Calu3 (cell line): Measurements from ENCODE around the gene VRK1. TPM values are rescaled to one million over a fixed set of nuclear protein-coding genes. Genes with fewer than 3 reads are reported as not detected.

Experiments used
- BruUV-seq: library from RNA; stranded (reverse); fragments of 400-500 nt; replicated peaks from 2 replicates; lab custom pipeline; 2021; lab: Mats Ljungman, UMichigan
- CTCF ChIA-PET: fragments of 300-600 bp; sonication (Branson Sonifier 250); formaldehyde crosslinking; loops from one replicate; lab custom pipeline; 2022; ENCODE audit warnings: antibody characterized with exemption; lab: Charles Lee
- DNase-seq: peaks from one replicate; pipeline ENCODE4 v3.0.0; 2022
- H3K27ac Mint-ChIP-seq: one replicate; pipeline ENCODE4 v1.8.0; 2022; ENCODE audit warnings: mixed read lengths; ENCODE audit not compliant: unreplicated experiment
- H3K27me3 Mint-ChIP-seq: one replicate; pipeline ENCODE4 v1.8.0; 2022; ENCODE audit warnings: mixed read lengths; ENCODE audit not compliant: unreplicated experiment
- H3K36me3 Mint-ChIP-seq: one replicate; pipeline ENCODE4 v1.8.0; 2022; ENCODE audit warnings: mild to moderate bottlenecking, moderate library complexity, mixed read lengths; ENCODE audit not compliant: insufficient read depth, unreplicated experiment
- H3K4me1 Mint-ChIP-seq: one replicate; pipeline ENCODE4 v1.8.0; 2022; ENCODE audit warnings: mild to moderate bottlenecking, low read depth, mixed read lengths; ENCODE audit not compliant: unreplicated experiment
- H3K4me3 Mint-ChIP-seq: one replicate; pipeline ENCODE4 v1.8.0; 2022; ENCODE audit warnings: mild to moderate bottlenecking, low read depth, moderate library complexity, mixed read lengths; ENCODE audit not compliant: unreplicated experiment
- H3K9me3 Mint-ChIP-seq: one replicate; pipeline ENCODE4 v1.8.0; 2022; ENCODE audit warnings: low read depth, mixed read lengths; ENCODE audit not compliant: unreplicated experiment
- CTCF ChIP-seq: fragments of 200-600 bp; IDR thresholded peaks from one replicate; pipeline ENCODE4 v1.8.0; 2022; ENCODE audit warnings: antibody characterized with exemption; ENCODE audit not compliant: unreplicated experiment
- intact Hi-C: fragments of 100-400 bp; cut with micrococcal nuclease; formaldehyde crosslinking; loops from one replicate; pipeline ENCODE4 v1.10.0; 2022; ENCODE audit not compliant: unreplicated experiment
- total RNA-seq: library from RNA; stranded (reverse); gene quantifications from 2 replicates; pipeline ENCODE4 v1.2.3, GENCODE V29; 2022

Gene VRK1
- total RNA-seq, 1 experiment from 2014 or later, result 51.3 TPM

GRCh38 chr14:96911499-96912149, 114.4 kb downstream of the VRK1 start:
- no TSS peak for BruUV-seq
- Mint-ChIP-seq H3K4me1 (no peaks in the 10 kb centered on the region), H3K27me3 (no peaks in the 10 kb centered on the region), H3K4me3 (no peak overlapping the region), H3K9me3 (peaks cover 6% of the 10 kb centered on the region), H3K27ac (no peak overlapping the region), H3K36me3 (no peaks in the 10 kb centered on the region)
- TF ChIP-seq CTCF, result no peak
- intact Hi-C loops, result no loop called here
- CTCF ChIA-PET, result no interaction called here
- DNase-seq, result no peak

- Mint-ChIP-seq H3K9me3 (peaks cover 2% of the 10 kb centered on the region), H3K36me3 (no peaks in the 10 kb centered on the region), H3K4me3 (no peak overlapping the region), H3K4me1 (no peaks in the 10 kb centered on the region), H3K27ac (no peak overlapping the region), H3K27me3 (no peaks in the 10 kb centered on the region)
- DNase-seq, result no peak
- no TSS peak for BruUV-seq
- no peak for TF ChIP-seq CTCF
- intact Hi-C loops, result no loop called here
- CTCF ChIA-PET, result no interaction called here
These were observed 117.5 kb downstream of the VRK1 start for GRCh38 chr14:96914571-96915128.

GRCh38 chr14:96915478-96915877, 118.3 kb downstream of the VRK1 start:
- Mint-ChIP-seq H3K36me3 (no peaks in the 10 kb centered on the region), H3K4me3 (no peak overlapping the region), H3K27ac (no peak overlapping the region), H3K9me3 (no peaks in the 10 kb centered on the region), H3K4me1 (peaks cover 3% of the 10 kb centered on the region), H3K27me3 (no peaks in the 10 kb centered on the region)
- BruUV-seq, result no TSS peak
- CTCF ChIA-PET, result no interaction called here
- DNase-seq, result no peak
- no peak for TF ChIP-seq CTCF
- intact Hi-C loops, result no loop called here

- no peak overlapping the region for H3K4me3 Mint-ChIP-seq
- intact Hi-C loops, result no loop called here
- DNase-seq, result no peak
- H3K9me3 Mint-ChIP-seq, result no peaks in the 10 kb centered on the region
- BruUV-seq, result no TSS peak
- no peaks in the 10 kb centered on the region for H3K36me3 Mint-ChIP-seq
- CTCF ChIA-PET, result no interaction called here
- peaks cover 10% of the 10 kb centered on the region for H3K4me1 Mint-ChIP-seq
- no peak for TF ChIP-seq CTCF
- no peak overlapping the region for H3K27ac Mint-ChIP-seq
- no peaks in the 10 kb centered on the region for H3K27me3 Mint-ChIP-seq
These were observed 119.6 kb downstream of the VRK1 start for GRCh38 chr14:96916751-96917150.
